K562 (cell line): ENCODE data around the gene SPATA2L. TPM values are rescaled to one million over a fixed set of nuclear protein-coding genes. Genes with fewer than 3 reads are reported as not detected.

Experiments
- MYBL2 ChIP-seq, 2 experiments: fragments of 450-650 bp in 1 of 2; sonication (generic) in 1 of 2; formaldehyde crosslinking in 1 of 2; IDR thresholded peaks; 2 replicates each; pipeline versions ENCODE4 v1.6.1 to v1.8.1; 2017 to 2022; ENCODE audit warnings: borderline replicate concordance in 1 of 2, inconsistent platforms in 1 of 2, low read depth in 1 of 2, mild to moderate bottlenecking in 1 of 2, missing genetic modification reagents in 1 of 2, moderate library complexity in 1 of 2
- POLR2AphosphoS2 ChIP-seq: IDR thresholded peaks from 2 replicates; pipeline ENCODE4 v1.6.1; 2012; ENCODE audit warnings: low read length, improper control_type of control experiment
- PTTG1 ChIP-seq: fragments of 450-650 bp; IDR thresholded peaks from 2 replicates; pipeline ENCODE4 v1.6.1; 2016; ENCODE audit warnings: low read depth, mild to moderate bottlenecking, missing genetic modification characterization, missing compliant biosample characterization
- RBM22 ChIP-seq: fragments of 200-400 bp; formaldehyde crosslinking; IDR thresholded peaks from 2 replicates; pipeline ENCODE4 v1.6.1; 2018; ENCODE audit warnings: low read length, low read depth; ENCODE audit not compliant: poor library complexity, severe bottlenecking
- SMAD1 ChIP-seq: fragments of 150-350 bp; IDR thresholded peaks from 2 replicates; pipeline ENCODE4 v1.6.1; 2014; ENCODE audit warnings: low read length, low read depth; ENCODE audit not compliant: partially characterized antibody
- TFAM ChIP-seq: fragments of 250-450 bp; sonication (Bioruptor Pico); conservative IDR thresholded peaks from 2 replicates; pipeline ENCODE4 v1.5.0; 2021; ENCODE audit warnings: mild to moderate bottlenecking, moderate library complexity
- TSC22D4 ChIP-seq: fragments of 450-650 bp; IDR thresholded peaks from 2 replicates; pipeline ENCODE4 v1.6.1; 2016; ENCODE audit warnings: missing genetic modification characterization, missing biosample characterization, control low read depth
- ZNF274 ChIP-seq: IDR thresholded peaks from 2 replicates; pipeline ENCODE4 v1.6.1; 2011; ENCODE audit warnings: low read depth, mild to moderate bottlenecking, low read length, moderate library complexity, borderline replicate concordance
- ZNF592 ChIP-seq: fragments of 450-650 bp; IDR thresholded peaks from 2 replicates; pipeline ENCODE4 v1.6.1; 2017; ENCODE audit warnings: antibody characterized with exemption, mild to moderate bottlenecking
- ZNF75A ChIP-seq: fragments of 450-650 bp; formaldehyde crosslinking; IDR thresholded peaks from 2 replicates; pipeline ENCODE4 v1.4.0; 2020; ENCODE audit warnings: mild to moderate bottlenecking
- polyA plus RNA-seq, 8 experiments: library from polyadenylated mRNA; depleted of rRNA in 4 of 8; stranded (reverse) in 5 of 8; unstranded in 3 of 8; fragments of >200 nt; fragmentation: Nextera tagmentation in 2 of 8; fragmentation: Illumina TruSeq in 1 of 8; extraction: Ambion mirVana in 2 of 8; extraction: Trizol in 1 of 8; gene quantifications; 2 replicates each; pipeline versions ENCODE4 v1.2.1 to v1.2.3, GENCODE V29; 2011 to 2014; ENCODE audit warnings: inconsistent platforms in 1 of 8, missing spikeins in 1 of 8
- total RNA-seq, 7 experiments: library from RNA; depleted of rRNA in 6 of 7; stranded (reverse); fragments of >200 nt in 6 of 7; fragmentation: Illumina TruSeq in 2 of 7; extraction: Trizol in 2 of 7; gene quantifications; 2 replicates each; pipeline versions ENCODE4 v1.2.1 to v1.2.3, GENCODE V29; 2011 to 2021; ENCODE audit warnings: low replicate concordance in 1 of 7
- TF ChIP-seq, protein P1 (sequence below), 2 experiments: fragments of 450-650 bp in 1 of 2; IDR thresholded peaks; 2 replicates each; pipeline ENCODE4 v1.6.1; 2011 to 2017; ENCODE audit warnings: low read depth in 2 of 2, antibody characterized with exemption in 1 of 2, borderline replicate concordance in 1 of 2, low read length in 1 of 2, mild to moderate bottlenecking in 1 of 2, mixed read lengths in 1 of 2; ENCODE audit not compliant: control insufficient read depth in 1 of 2
- TF ChIP-seq, protein P2 (sequence below), 3 experiments: IDR thresholded peaks in 2 of 3; conservative IDR thresholded peaks in 1 of 3; 2 replicates each; pipeline ENCODE4 v1.5.1; 2011 to 2012; ENCODE audit warnings: low read length in 3 of 3, mild to moderate bottlenecking in 3 of 3, control low read depth in 2 of 3, improper control_type of control experiment in 1 of 3, inconsistent platforms in 1 of 3, low read depth in 1 of 3, mixed read lengths in 1 of 3, moderate library complexity in 1 of 3; ENCODE audit not compliant: insufficient read depth in 2 of 3
- TF ChIP-seq, protein P3 (sequence below): sonication (generic); formaldehyde crosslinking; IDR thresholded peaks from 2 replicates; pipeline ENCODE4 v1.8.1; 2022; ENCODE audit warnings: missing genetic modification reagents

Gene SPATA2L
- total and polyA plus RNA-seq, 9 of the 15 experiments (the other 6 are each of a cell fraction or from before 2014, with no cell fraction given), result 0.13 to 19.2 (median 4.8) TPM; not detected in 1

GRCh38 chr16:89700100-89700648 lies 1.3 kb downstream of the SPATA2L start (continued):
- TF ChIP-seq, protein P1, sequence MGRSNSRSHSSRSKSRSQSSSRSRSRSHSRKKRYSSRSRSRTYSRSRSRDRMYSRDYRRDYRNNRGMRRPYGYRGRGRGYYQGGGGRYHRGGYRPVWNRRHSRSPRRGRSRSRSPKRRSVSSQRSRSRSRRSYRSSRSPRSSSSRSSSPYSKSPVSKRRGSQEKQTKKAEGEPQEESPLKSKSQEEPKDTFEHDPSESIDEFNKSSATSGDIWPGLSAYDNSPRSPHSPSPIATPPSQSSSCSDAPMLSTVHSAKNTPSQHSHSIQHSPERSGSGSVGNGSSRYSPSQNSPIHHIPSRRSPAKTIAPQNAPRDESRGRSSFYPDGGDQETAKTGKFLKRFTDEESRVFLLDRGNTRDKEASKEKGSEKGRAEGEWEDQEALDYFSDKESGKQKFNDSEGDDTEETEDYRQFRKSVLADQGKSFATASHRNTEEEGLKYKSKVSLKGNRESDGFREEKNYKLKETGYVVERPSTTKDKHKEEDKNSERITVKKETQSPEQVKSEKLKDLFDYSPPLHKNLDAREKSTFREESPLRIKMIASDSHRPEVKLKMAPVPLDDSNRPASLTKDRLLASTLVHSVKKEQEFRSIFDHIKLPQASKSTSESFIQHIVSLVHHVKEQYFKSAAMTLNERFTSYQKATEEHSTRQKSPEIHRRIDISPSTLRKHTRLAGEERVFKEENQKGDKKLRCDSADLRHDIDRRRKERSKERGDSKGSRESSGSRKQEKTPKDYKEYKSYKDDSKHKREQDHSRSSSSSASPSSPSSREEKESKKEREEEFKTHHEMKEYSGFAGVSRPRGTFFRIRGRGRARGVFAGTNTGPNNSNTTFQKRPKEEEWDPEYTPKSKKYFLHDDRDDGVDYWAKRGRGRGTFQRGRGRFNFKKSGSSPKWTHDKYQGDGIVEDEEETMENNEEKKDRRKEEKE (IDR thresholded peaks at IDR 0.05; ENCODE audit: borderline replicate concordance in 1 of 2, control insufficient read depth in 1 of 2, low read depth in 2 of 2, low read length in 1 of 2), result no peak
- TF ChIP-seq MYBL2 (IDR thresholded peaks at IDR 0.05; ENCODE audit: low read depth) (no peak), MYBL2 (CRISPR knock-in tag; IDR thresholded peaks at IDR 0.05; ENCODE audit: borderline replicate concordance) (no peak), RBM22 (peak; percentile 98), SMAD1 (no peak), ZNF592 (no peak), PTTG1 (tag) (no peak), ZNF274 (no peak), POLR2AphosphoS2 (no peak; the same call in 1 of the 2 replicates), TFAM (CRISPR knock-in tag) (no peak), ZNF75A (no peak), TSC22D4 (tag) (no peak)
- TF ChIP-seq, protein P2, sequence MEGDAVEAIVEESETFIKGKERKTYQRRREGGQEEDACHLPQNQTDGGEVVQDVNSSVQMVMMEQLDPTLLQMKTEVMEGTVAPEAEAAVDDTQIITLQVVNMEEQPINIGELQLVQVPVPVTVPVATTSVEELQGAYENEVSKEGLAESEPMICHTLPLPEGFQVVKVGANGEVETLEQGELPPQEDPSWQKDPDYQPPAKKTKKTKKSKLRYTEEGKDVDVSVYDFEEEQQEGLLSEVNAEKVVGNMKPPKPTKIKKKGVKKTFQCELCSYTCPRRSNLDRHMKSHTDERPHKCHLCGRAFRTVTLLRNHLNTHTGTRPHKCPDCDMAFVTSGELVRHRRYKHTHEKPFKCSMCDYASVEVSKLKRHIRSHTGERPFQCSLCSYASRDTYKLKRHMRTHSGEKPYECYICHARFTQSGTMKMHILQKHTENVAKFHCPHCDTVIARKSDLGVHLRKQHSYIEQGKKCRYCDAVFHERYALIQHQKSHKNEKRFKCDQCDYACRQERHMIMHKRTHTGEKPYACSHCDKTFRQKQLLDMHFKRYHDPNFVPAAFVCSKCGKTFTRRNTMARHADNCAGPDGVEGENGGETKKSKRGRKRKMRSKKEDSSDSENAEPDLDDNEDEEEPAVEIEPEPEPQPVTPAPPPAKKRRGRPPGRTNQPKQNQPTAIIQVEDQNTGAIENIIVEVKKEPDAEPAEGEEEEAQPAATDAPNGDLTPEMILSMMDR (IDR thresholded peaks at IDR 0.05 in 2 of 3, conservative IDR thresholded peaks at IDR 0.05 in 1 of 3; ENCODE audit: insufficient read depth in 2 of 3, low read depth in 1 of 3, low read length in 3 of 3), result peak; percentile 86 to 96 (median 88)
- TF ChIP-seq, protein P3, sequence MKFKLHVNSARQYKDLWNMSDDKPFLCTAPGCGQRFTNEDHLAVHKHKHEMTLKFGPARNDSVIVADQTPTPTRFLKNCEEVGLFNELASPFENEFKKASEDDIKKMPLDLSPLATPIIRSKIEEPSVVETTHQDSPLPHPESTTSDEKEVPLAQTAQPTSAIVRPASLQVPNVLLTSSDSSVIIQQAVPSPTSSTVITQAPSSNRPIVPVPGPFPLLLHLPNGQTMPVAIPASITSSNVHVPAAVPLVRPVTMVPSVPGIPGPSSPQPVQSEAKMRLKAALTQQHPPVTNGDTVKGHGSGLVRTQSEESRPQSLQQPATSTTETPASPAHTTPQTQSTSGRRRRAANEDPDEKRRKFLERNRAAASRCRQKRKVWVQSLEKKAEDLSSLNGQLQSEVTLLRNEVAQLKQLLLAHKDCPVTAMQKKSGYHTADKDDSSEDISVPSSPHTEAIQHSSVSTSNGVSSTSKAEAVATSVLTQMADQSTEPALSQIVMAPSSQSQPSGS (CRISPR knock-in tag), result peak; percentile 93; the same call in 1 of the 2 replicates
